Activated CD4-positive, alpha-beta T cell treated with anti-CD3 and anti-CD28 coated beads, Interleukin-2, Interleukin-4, amounts not matched to agents 100 ng/mL and 50 ng/mL, durations not matched to agents 16 hours and 8 hours (primary cell): ENCODE results near the gene LCE1A.

Experiments used
- DNase-seq: peaks from one replicate; pipeline ENCODE4 v3.0.0-alpha.2; 2020; ENCODE audit warnings: low spot score

The LCE1A gene

DNA sequence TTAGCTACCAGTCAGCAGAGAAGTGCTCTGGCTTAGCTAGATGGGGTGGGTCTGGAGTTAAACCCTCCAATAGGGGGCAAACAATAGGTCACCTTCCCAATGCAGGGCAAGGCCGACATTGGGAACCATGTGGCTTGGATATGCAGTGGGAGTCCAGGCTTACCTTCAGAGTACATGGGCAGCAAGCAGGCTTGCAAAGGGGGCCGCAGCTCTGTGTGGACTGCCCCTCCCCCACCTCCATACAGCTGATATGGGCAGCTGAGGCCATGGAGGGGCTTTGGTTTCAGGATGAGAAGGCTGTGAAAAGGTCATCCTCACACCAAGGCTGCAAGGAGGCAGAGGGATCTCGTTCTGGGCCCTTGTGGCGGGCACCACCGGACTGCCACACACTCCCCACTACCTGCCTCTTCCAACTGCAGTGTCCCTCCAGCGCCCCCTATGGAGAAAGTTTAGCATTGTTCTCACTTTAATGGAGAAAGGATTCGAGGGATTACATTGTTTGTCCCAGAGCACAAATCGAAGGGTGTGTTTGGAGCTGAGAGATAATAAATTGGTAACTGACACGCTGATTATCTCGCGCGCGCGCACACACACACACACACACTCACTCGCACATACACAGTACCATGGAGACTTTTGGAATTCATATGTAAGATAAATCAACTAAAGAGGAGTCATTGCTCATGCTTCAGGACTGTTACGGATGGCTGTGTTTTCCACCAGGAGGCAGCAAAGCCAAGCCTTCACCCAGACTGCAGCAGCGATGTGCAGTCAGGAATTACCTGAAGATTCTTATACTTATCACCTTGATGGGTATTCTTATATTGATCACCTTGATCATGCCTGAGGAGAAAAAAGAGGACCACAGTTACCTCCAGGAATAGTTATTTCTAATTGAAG lies 43.8 kb downstream of the LCE1A start:
- DNase-seq = peak; percentile 17

GRCh38 chr1:152871731-152872126 lies 44.5 kb downstream of the LCE1A start:
- DNase-seq = no peak

DNA sequence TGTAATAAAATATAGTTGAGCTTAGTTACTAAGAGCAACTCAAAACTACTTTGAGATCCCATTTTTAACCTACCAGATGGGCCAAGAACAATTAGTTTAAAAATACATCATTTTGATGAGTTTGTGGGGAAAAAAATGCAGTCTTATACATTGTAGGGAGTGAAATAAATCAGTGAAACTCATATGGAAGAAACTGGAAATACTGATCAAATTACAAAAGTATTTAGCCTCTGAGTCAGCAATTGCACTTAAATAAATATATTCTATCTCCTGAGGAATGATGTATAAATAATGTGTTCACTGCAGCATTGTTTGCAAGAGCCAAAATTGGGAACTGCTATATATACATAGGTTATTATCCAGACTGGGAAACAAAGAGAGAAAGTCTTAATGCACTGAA lies 46.2 kb downstream of the LCE1A start:
- no peak for DNase-seq

DNA sequence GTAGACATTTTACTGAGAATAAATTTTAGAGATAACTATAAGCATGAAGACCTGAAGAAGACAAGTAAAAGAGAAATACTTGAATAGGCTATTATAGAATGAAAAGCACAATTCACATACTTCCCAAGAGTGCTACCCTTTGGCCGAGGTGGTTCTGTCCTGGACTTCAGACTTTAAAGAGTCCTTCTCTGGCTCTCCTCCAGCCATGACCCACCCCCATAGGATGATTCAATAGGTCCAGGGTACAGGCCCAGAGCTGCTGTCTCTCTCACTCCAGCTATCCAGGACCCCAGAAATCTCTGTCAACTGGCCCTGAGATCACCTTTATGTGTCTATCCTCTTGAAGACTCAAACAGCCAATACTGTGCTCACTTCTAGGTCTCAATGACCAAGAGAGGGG lies 49.6 kb downstream of the LCE1A start:
- DNase-seq = no peak
